GM12878 (cell line): ENCODE measurements around the gene C11orf65. TPM values are rescaled to one million over a fixed set of nuclear protein-coding genes. Genes with fewer than 3 reads are reported as not detected.

Experiments used
- ATAC-seq: fragments of 200-7000 bp; cut with Tn5 transposase; 3 replicates; pipeline ENCODE4 v1.9.1; 2020; ENCODE audit warnings: mild to moderate bottlenecking, moderate library complexity
- BruUV-seq: library from RNA; stranded (reverse); fragments of 400-500 nt; replicated peaks from 2 replicates; lab custom pipeline; 2021; lab: Mats Ljungman, UMichigan
- CTCF ChIA-PET: fragments of 300-600 bp; sonication (Branson Sonifier 250); formaldehyde crosslinking; extraction: SDS; loops from one replicate; lab custom pipeline; 2021; ENCODE audit warnings: inconsistent platforms; lab: Yijun Ruan, JAX
- POLR2A ChIA-PET: fragments of 350-600 bp; formaldehyde crosslinking; extraction: SDS; loops from one replicate; lab custom pipeline; 2021; ENCODE audit warnings: inconsistent platforms; lab: Charles Lee
- RAD21 ChIA-PET: fragments of 300-600 bp; sonication (Branson Sonifier 250); formaldehyde crosslinking; loops from one replicate; lab custom pipeline; 2023; ENCODE audit warnings: antibody characterized with exemption; ENCODE audit not compliant: unreplicated experiment; lab: Charles Lee
- SMC1A ChIA-PET: fragments of 300-600 bp; sonication (Branson Sonifier 250); formaldehyde crosslinking; loops from one replicate; lab custom pipeline; 2023; ENCODE audit not compliant: unreplicated experiment, uncharacterized antibody; lab: Charles Lee
- DNase-seq: peaks from one replicate; pipeline ENCODE4 v3.0.0-alpha.2; 2011; ENCODE audit warnings: low read depth, low spot score
- FAIRE-seq: peaks from 3 replicates; lab custom pipeline; 2011; peaks lifted over from hg19 to GRCh38; lab: Jason Lieb, UNC
- H2AFZ ChIP-seq: 2 replicates; pipeline ENCODE4 v1.6.0; 2011; ENCODE audit warnings: low read depth, low read length, control low read depth; ENCODE audit not compliant: control insufficient read depth
- H3K27ac ChIP-seq: 2 replicates; pipeline ENCODE4 v1.5.1; 2011; ENCODE audit warnings: control low read depth; ENCODE audit not compliant: control insufficient read depth, insufficient read depth
- H3K27me3 ChIP-seq, 2 experiments: replicated peaks in 1 of 2; 2 replicates each; pipeline versions ENCODE4 v1.6.0 to v1.6.1; 2011; ENCODE audit warnings: low read length in 1 of 2; ENCODE audit not compliant: control insufficient read depth in 2 of 2, insufficient read depth in 2 of 2
- H3K36me3 ChIP-seq, 2 experiments: 2 replicates each; pipeline ENCODE4 v1.5.1; 2011; ENCODE audit warnings: low read length in 1 of 2; ENCODE audit not compliant: control insufficient read depth in 2 of 2, insufficient read depth in 2 of 2
- H3K4me1 ChIP-seq: 2 replicates; pipeline ENCODE4 v1.6.1; 2011; ENCODE audit warnings: mild to moderate bottlenecking, low read length, moderate library complexity, mixed read lengths; ENCODE audit not compliant: control insufficient read depth, insufficient read depth
- H3K4me2 ChIP-seq: 2 replicates; pipeline ENCODE4 v1.6.0; 2011; ENCODE audit warnings: control low read depth; ENCODE audit not compliant: control insufficient read depth, insufficient read depth
- H3K4me3 ChIP-seq: fragments of 200-600 bp; sonication (generic); 2 replicates; pipeline ENCODE4 v1.5.1; 2016
- H3K79me2 ChIP-seq: 2 replicates; pipeline ENCODE4 v1.6.0; 2011; ENCODE audit warnings: low read length; ENCODE audit not compliant: control insufficient read depth, insufficient read depth
- H3K9ac ChIP-seq: 2 replicates; pipeline ENCODE4 v1.8.0; 2011; ENCODE audit warnings: low read length, control low read depth, mixed read lengths; ENCODE audit not compliant: control insufficient read depth, insufficient read depth
- H3K9me3 ChIP-seq: replicated peaks from 3 replicates; pipeline ENCODE4 v1.5.1; 2011; ENCODE audit warnings: mild to moderate bottlenecking, low read length; ENCODE audit not compliant: control insufficient read depth, insufficient read depth
- H4K20me1 ChIP-seq: 2 replicates; pipeline ENCODE4 v1.6.0; 2011; ENCODE audit not compliant: control insufficient read depth, insufficient read depth
- CREB1 ChIP-seq: IDR thresholded peaks from 2 replicates; pipeline ENCODE4 v1.6.1; 2012; ENCODE audit warnings: low read depth, mild to moderate bottlenecking, inconsistent platforms
- E4F1 ChIP-seq: fragments of 450-650 bp; IDR thresholded peaks from 2 replicates; pipeline ENCODE4 v1.6.1; 2018; ENCODE audit warnings: borderline replicate concordance, mild to moderate bottlenecking; ENCODE audit not compliant: partially characterized antibody
- HCFC1 ChIP-seq: fragments of 150-350 bp; IDR thresholded peaks from 2 replicates; pipeline ENCODE4 v1.6.1; 2014; ENCODE audit warnings: low read length
- MXI1 ChIP-seq: fragments of 150-350 bp; IDR thresholded peaks from 2 replicates; pipeline ENCODE4 v1.6.1; 2011; ENCODE audit warnings: low read depth, mild to moderate bottlenecking, inconsistent platforms, low read length, improper control_type of control experiment
- NBN ChIP-seq: fragments of 450-650 bp; IDR thresholded peaks from 2 replicates; pipeline ENCODE4 v1.6.1; 2016
- NFYB ChIP-seq: IDR thresholded peaks from 2 replicates; pipeline ENCODE4 v1.6.1; 2011; ENCODE audit warnings: low read depth, mild to moderate bottlenecking, low read length, improper control_type of control experiment, moderate library complexity; ENCODE audit not compliant: insufficient read depth
- PBX3 ChIP-seq: IDR thresholded peaks from 2 replicates; pipeline ENCODE4 v1.6.1; 2011; ENCODE audit warnings: mild to moderate bottlenecking, low read depth, low read length, moderate library complexity; ENCODE audit not compliant: insufficient replicate concordance
- PKNOX1 ChIP-seq: fragments of 450-650 bp; IDR thresholded peaks from 2 replicates; pipeline ENCODE4 v1.6.1; 2016; ENCODE audit warnings: mild to moderate bottlenecking
- PML ChIP-seq: IDR thresholded peaks from 2 replicates; pipeline ENCODE4 v1.6.1; 2012; ENCODE audit warnings: low read length, inconsistent platforms
- RBBP5 ChIP-seq: fragments of 200-600 bp; sonication (generic); conservative IDR thresholded peaks from 2 replicates; pipeline ENCODE4 v1.6.1; 2016
- STAT1 ChIP-seq: fragments of 450-650 bp; conservative IDR thresholded peaks from 2 replicates; pipeline ENCODE4 v1.6.1; 2014; ENCODE audit warnings: antibody characterized with exemption, mild to moderate bottlenecking
- YY1 ChIP-seq: IDR thresholded peaks from 2 replicates; pipeline ENCODE4 v1.6.1; 2011; ENCODE audit warnings: low read depth, mild to moderate bottlenecking, low read length
- ZNF274 ChIP-seq: IDR thresholded peaks from one replicate; pipeline ENCODE4 v1.8.0; 2011; ENCODE audit not compliant: insufficient read length, insufficient read depth
- ZSCAN29 ChIP-seq: fragments of 450-650 bp; IDR thresholded peaks from 2 replicates; pipeline ENCODE4 v1.6.1; 2017; ENCODE audit warnings: mild to moderate bottlenecking, moderate library complexity
- WGBS: methylation state at CpG from one replicate; pipeline ENCODE4 v1.1.6; 2016; ENCODE audit warnings: low lambda C conversion rate; ENCODE audit not compliant: insufficient replicate concordance, insufficient coverage; ENCODE audit errors: missing lambda C conversion rate; 5-methylcytosine and 5-hydroxymethylcytosine counted together
- in situ Hi-C: fragments of 300-500 bp; cut with MboI; formaldehyde crosslinking; loops from 9 replicates; pipeline ENCODE4 v1.14.3; 2018; ENCODE audit warnings: mixed read lengths
- intact Hi-C: fragments of 100-400 bp; cut with micrococcal nuclease; formaldehyde crosslinking; loops from one replicate; pipeline ENCODE4 v1.14.2; 2022; ENCODE audit not compliant: unreplicated experiment
- polyA plus RNA-seq, 11 experiments: library from polyadenylated mRNA; depleted of rRNA in 4 of 11; unstranded in 6 of 11; stranded (reverse) in 5 of 11; fragments of >200 nt; fragmentation: Nextera tagmentation in 4 of 11; fragmentation: Illumina TruSeq in 1 of 11; extraction: Ambion mirVana in 4 of 11; extraction: Trizol in 1 of 11; gene quantifications; 1 replicate in 1 of 11; 2 replicates in 10 of 11; pipeline versions ENCODE4 v1.2.1 to v1.2.3, GENCODE V29; 2011 to 2016; ENCODE audit warnings: inconsistent platforms in 2 of 11, missing spikeins in 2 of 11, low read depth in 1 of 11
- total RNA-seq, 4 experiments: library from RNA; depleted of rRNA in 3 of 4; stranded (reverse); fragments of >200 nt in 3 of 4; fragmentation: Illumina TruSeq in 1 of 4; extraction: Trizol in 1 of 4; gene quantifications; 2 replicates each; pipeline versions ENCODE4 v1.2.1 to v1.2.3, GENCODE V29; 2013 to 2021

Gene C11orf65
- total and polyA plus RNA-seq, 10 of the 15 experiments (the other 5 are each of a cell fraction or from before 2014, with no cell fraction given), result 0.71 to 2.0 (median 1.2) TPM

GRCh38 chr11:108402241-108402640 lies 65.1 kb downstream of the C11orf65 start:
- no peaks in the 10 kb centered on the region for H3K4me1 ChIP-seq
- H3K9ac ChIP-seq, result no peak overlapping the region
- no peak overlapping the region for H3K4me2 ChIP-seq
- ChIA-PET CTCF (interaction anchor here (0.6 to 1.2 kb wide), 2 partner anchors 41 to 308 kb away, joined by 3 read pairs; no protein-coding TSS in a partner anchor), POLR2A (no interaction called here), SMC1A (no interaction called here), RAD21 (no interaction called here)
- ATAC-seq (no peak), FAIRE-seq (no peak), DNase-seq (no peak)
- no peaks in the 10 kb centered on the region for H3K36me3 ChIP-seq
- TF ChIP-seq ZSCAN29, result no peak
- TF ChIP-seq CREB1, result no peak
- TF ChIP-seq PBX3, result no peak
- TF ChIP-seq YY1, result no peak
- no peak for TF ChIP-seq PML
- no peak for TF ChIP-seq NFYB
- TF ChIP-seq ZNF274, result no peak
- H3K27me3 ChIP-seq, result no peaks in the 10 kb centered on the region
- H3K79me2 ChIP-seq, result no peaks in the 10 kb centered on the region
- H3K4me3 ChIP-seq, result no peak overlapping the region
- H3K27ac ChIP-seq, result no peak overlapping the region
- no TSS peak for BruUV-seq
- no peak overlapping the region for H2AFZ ChIP-seq
- intact Hi-C loops (no loop called here), in situ Hi-C loops (no loop called here)
- WGBS, result 93% methylated on average over 1 of the region's 1 CpG
- H4K20me1 ChIP-seq, result no peaks in the 10 kb centered on the region
- no peaks in the 10 kb centered on the region for H3K9me3 ChIP-seq

- Histone ChIP-seq H2AFZ (no peak overlapping the region), H4K20me1 (no peaks in the 10 kb centered on the region), H3K79me2 (no peaks in the 10 kb centered on the region), H3K9ac (no peak overlapping the region), H3K9me3 (no peaks in the 10 kb centered on the region), H3K27me3 (no peaks in the 10 kb centered on the region), H3K4me1 (no peaks in the 10 kb centered on the region), H3K4me2 (no peak overlapping the region), H3K4me3 (no peak overlapping the region), H3K27ac (no peak overlapping the region), H3K36me3 (no peaks in the 10 kb centered on the region)
- DNase-seq (no peak), ATAC-seq (no peak), FAIRE-seq (no peak)
- RAD21 ChIA-PET, result no interaction called here
- intact Hi-C loops, result no loop called here
- in situ Hi-C loops, result no loop called here
- CTCF ChIA-PET, result no interaction called here
- 83% methylated on average over 6 of the region's 6 CpGs for WGBS
- POLR2A ChIA-PET, result no interaction called here
- SMC1A ChIA-PET, result interaction anchor here (1.3 kb wide), 2 partner anchors 16 to 249 kb away, joined by 3 to 5 read pairs; no protein-coding TSS in a partner anchor
- no TSS peak for BruUV-seq
- TF ChIP-seq STAT1 (no peak), E4F1 (no peak), HCFC1 (no peak), PKNOX1 (no peak), MXI1 (no peak), RBBP5 (no peak), PBX3 (no peak), NBN (no peak)
Measured at GRCh38 chr11:108398439-108398838, 68.9 kb downstream of the C11orf65 start.
